ENCODE results near the gene OCEL1. TPM values are rescaled to one million over a fixed set of nuclear protein-coding genes. Genes with fewer than 3 reads are reported as not detected.

The OCEL1 gene
- total and polyA plus RNA-seq, 10 of the 15 experiments (the other 5 are each of a cell fraction or from before 2014, with no cell fraction given): 2.8 to 18.2 (median 7.4) TPM

GRCh38 chr19:17210296-17210695 lies 15.7 kb upstream of the OCEL1 start:
- Histone ChIP-seq H3K9ac (ENCODE audit: control insufficient read depth, insufficient read depth, low read length) (no peak overlapping the region), H3K9me3 (replicated peaks; ENCODE audit: control insufficient read depth, insufficient read depth, low read length) (no peaks in the 10 kb centered on the region), H3K4me3 (no peak overlapping the region), H4K20me1 (ENCODE audit: control insufficient read depth, insufficient read depth) (no peaks in the 10 kb centered on the region), H3K27ac (ENCODE audit: control insufficient read depth, insufficient read depth) (no peak overlapping the region), H3K36me3 (ENCODE audit: control insufficient read depth in 2 of 2, insufficient read depth in 2 of 2, low read length in 1 of 2) (peaks cover 7 to 39% of the 10 kb centered on the region in 2 experiments; a peak in 3 of 4 replicates), H3K4me2 (ENCODE audit: control insufficient read depth, insufficient read depth) (no peak overlapping the region), H3K27me3 (replicated peaks in 1 of 2; ENCODE audit: control insufficient read depth in 2 of 2, insufficient read depth in 2 of 2, low read length in 1 of 2) (no peaks in the 10 kb centered on the region), H3K4me1 (ENCODE audit: control insufficient read depth, insufficient read depth, low read length) (peaks cover 6% of the 10 kb centered on the region), H2AFZ (ENCODE audit: control insufficient read depth, low read depth, low read length) (no peak overlapping the region), H3K79me2 (ENCODE audit: control insufficient read depth, insufficient read depth, low read length) (no peaks in the 10 kb centered on the region; the same call in 1 of the 2 replicates)
- SMC1A ChIA-PET (ENCODE audit: uncharacterized antibody, unreplicated experiment): interaction anchor here (1.0 kb wide), 1 partner anchor 144 kb away, joined by 3 read pairs; no protein-coding TSS in a partner anchor
- CTCF ChIA-PET: no interaction called here
- DNase-seq (ENCODE audit: low read depth, low spot score): no peak
- no peak for ATAC-seq
- in situ Hi-C loops (cut with MboI) (no loop called here), intact Hi-C loops (cut with micrococcal nuclease; ENCODE audit: unreplicated experiment) (no loop called here)
- BruUV-seq (replicated peaks): no TSS peak
- RAD21 ChIA-PET (ENCODE audit: unreplicated experiment): no interaction called here
- TF ChIP-seq, protein P1, sequence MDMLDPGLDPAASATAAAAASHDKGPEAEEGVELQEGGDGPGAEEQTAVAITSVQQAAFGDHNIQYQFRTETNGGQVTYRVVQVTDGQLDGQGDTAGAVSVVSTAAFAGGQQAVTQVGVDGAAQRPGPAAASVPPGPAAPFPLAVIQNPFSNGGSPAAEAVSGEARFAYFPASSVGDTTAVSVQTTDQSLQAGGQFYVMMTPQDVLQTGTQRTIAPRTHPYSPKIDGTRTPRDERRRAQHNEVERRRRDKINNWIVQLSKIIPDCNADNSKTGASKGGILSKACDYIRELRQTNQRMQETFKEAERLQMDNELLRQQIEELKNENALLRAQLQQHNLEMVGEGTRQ (IDR thresholded peaks at IDR 0.05; ENCODE audit: borderline replicate concordance, low read depth, low read length): no peak
- TF ChIP-seq MEF2B (IDR thresholded peaks at IDR 0.05; ENCODE audit: partially characterized antibody, poor library complexity, severe bottlenecking) (peak; percentile 19), SMAD1 (IDR thresholded peaks at IDR 0.05; ENCODE audit: low read depth, partially characterized antibody) (no peak), TCF3 (IDR thresholded peaks at IDR 0.05; ENCODE audit: borderline replicate concordance, insufficient read depth, low read depth, low read length) (no peak), SMC3 (IDR thresholded peaks at IDR 0.05; ENCODE audit: borderline replicate concordance, low read length) (no peak), IKZF1 (conservative IDR thresholded peaks at IDR 0.05) (no peak), SPI1 (IDR thresholded peaks at IDR 0.05; ENCODE audit: borderline replicate concordance, insufficient read depth, low read depth, low read length) (no peak)
- TF ChIP-seq, protein P2, sequence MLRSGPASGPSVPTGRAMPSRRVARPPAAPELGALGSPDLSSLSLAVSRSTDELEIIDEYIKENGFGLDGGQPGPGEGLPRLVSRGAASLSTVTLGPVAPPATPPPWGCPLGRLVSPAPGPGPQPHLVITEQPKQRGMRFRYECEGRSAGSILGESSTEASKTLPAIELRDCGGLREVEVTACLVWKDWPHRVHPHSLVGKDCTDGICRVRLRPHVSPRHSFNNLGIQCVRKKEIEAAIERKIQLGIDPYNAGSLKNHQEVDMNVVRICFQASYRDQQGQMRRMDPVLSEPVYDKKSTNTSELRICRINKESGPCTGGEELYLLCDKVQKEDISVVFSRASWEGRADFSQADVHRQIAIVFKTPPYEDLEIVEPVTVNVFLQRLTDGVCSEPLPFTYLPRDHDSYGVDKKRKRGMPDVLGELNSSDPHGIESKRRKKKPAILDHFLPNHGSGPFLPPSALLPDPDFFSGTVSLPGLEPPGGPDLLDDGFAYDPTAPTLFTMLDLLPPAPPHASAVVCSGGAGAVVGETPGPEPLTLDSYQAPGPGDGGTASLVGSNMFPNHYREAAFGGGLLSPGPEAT (IDR thresholded peaks at IDR 0.05; ENCODE audit: low read depth): no peak
- no peak for FAIRE-seq
- POLR2A ChIA-PET: no interaction called here
- 39% methylated on average over 14 of the region's 14 CpGs for WGBS (ENCODE audit: insufficient coverage, insufficient replicate concordance, low lambda C conversion rate, missing lambda C conversion rate)
